CD14-positive monocyte (primary cell): ENCODE results near the gene GOLGA3. TPM values are rescaled to one million over a fixed set of nuclear protein-coding genes. Genes with fewer than 3 reads are reported as not detected.
"Not testable (repeated sequence)": the region's sequence is repeated elsewhere in the genome, so short reads cannot be mapped to it uniquely, and the experiment has no call there.

Experiments used
- DNase-seq, 3 donors: peaks; one replicate each; pipeline ENCODE4 v3.0.0-alpha.2; 2011 to 2022
- H2AFZ ChIP-seq: 2 replicates; pipeline ENCODE4 v1.6.0; 2012; ENCODE audit warnings: mild to moderate bottlenecking, low read depth, low read length, inconsistent platforms; ENCODE audit not compliant: insufficient read depth, poor library complexity, severe bottlenecking
- H3K27ac ChIP-seq, 2 donors: 1 replicate in 1 of 2; 2 replicates in 1 of 2; pipeline ENCODE4 v1.5.1; 2012 to 2013; ENCODE audit warnings: low read length in 2 of 2, control low read depth in 1 of 2, inconsistent platforms in 1 of 2, low read depth in 1 of 2, mild to moderate bottlenecking in 1 of 2
- H3K27me3 ChIP-seq, 2 donors: one replicate each; pipeline versions ENCODE4 v1.6.0 to v1.6.1; 2011 to 2013; ENCODE audit warnings: low read length in 2 of 2; ENCODE audit not compliant: control insufficient read depth in 2 of 2, insufficient read depth in 2 of 2
- H3K36me3 ChIP-seq, 2 donors: replicated peaks in 1 of 2; 1 replicate in 1 of 2; 2 replicates in 1 of 2; pipeline versions ENCODE4 v1.5.1 to v1.6.1; 2012 to 2013; ENCODE audit warnings: low read length in 2 of 2, control low read depth in 1 of 2, inconsistent platforms in 1 of 2, mild to moderate bottlenecking in 1 of 2; ENCODE audit not compliant: insufficient read depth in 2 of 2, control insufficient read depth in 1 of 2
- H3K4me1 ChIP-seq, 2 donors: 1 replicate in 1 of 2; 2 replicates in 1 of 2; pipeline versions ENCODE4 v1.5.1 to v1.6.1; 2012 to 2013; ENCODE audit warnings: low read length in 2 of 2, control low read depth in 1 of 2, inconsistent platforms in 1 of 2, mild to moderate bottlenecking in 1 of 2, moderate library complexity in 1 of 2; ENCODE audit not compliant: insufficient read depth in 2 of 2, control insufficient read depth in 1 of 2
- H3K4me2 ChIP-seq: replicated peaks from 2 replicates; pipeline ENCODE3; 2012; ENCODE audit warnings: low read length, moderate library complexity, mild to moderate bottlenecking; ENCODE audit not compliant: poor library complexity, severe bottlenecking; ENCODE audit errors: extremely low read depth
- H3K4me3 ChIP-seq, 3 experiments: fragments of 200-600 bp in 1 of 3; sonication (generic) in 1 of 3; replicated peaks in 1 of 3; 1 replicate in 2 of 3; 2 replicates in 1 of 3; pipeline ENCODE4 v1.5.1; 2011 to 2013; ENCODE audit warnings: low read length in 3 of 3, mild to moderate bottlenecking in 3 of 3, control low read depth in 2 of 3, low read depth in 2 of 3, inconsistent platforms in 1 of 3, moderate library complexity in 1 of 3
- H3K79me2 ChIP-seq: 2 replicates; pipeline ENCODE4 v1.6.0; 2012; ENCODE audit warnings: mild to moderate bottlenecking, control low read depth, inconsistent platforms, low read length, moderate library complexity; ENCODE audit not compliant: insufficient read depth
- H3K9ac ChIP-seq: 2 replicates; pipeline ENCODE4 v1.6.0; 2017; ENCODE audit warnings: low read length, mild to moderate bottlenecking; ENCODE audit not compliant: insufficient read depth, poor library complexity, severe bottlenecking
- H3K9me3 ChIP-seq, 2 donors: replicated peaks in 1 of 2; 1 replicate in 1 of 2; 2 replicates in 1 of 2; pipeline versions ENCODE4 v1.5.1 to v1.6.1; 2012 to 2013; ENCODE audit warnings: low read length in 2 of 2, control low read depth in 1 of 2; ENCODE audit not compliant: control insufficient read depth in 1 of 2, insufficient read depth in 1 of 2
- H4K20me1 ChIP-seq: 2 replicates; pipeline ENCODE4 v1.6.0; 2012; ENCODE audit warnings: mild to moderate bottlenecking, low read length, control low read depth, moderate library complexity; ENCODE audit not compliant: insufficient read depth
- H3K27ac Mint-ChIP-seq, 7 donors: one replicate each; pipeline ENCODE4 v1.8.0; 2020; ENCODE audit warnings: mild to moderate bottlenecking in 7 of 7, mixed read lengths in 7 of 7, moderate library complexity in 6 of 7, inconsistent platforms in 2 of 7
- H3K27me3 Mint-ChIP-seq, 3 donors: one replicate each; pipeline ENCODE4 v1.8.0; 2021 to 2022; ENCODE audit warnings: low read depth in 3 of 3, mild to moderate bottlenecking in 3 of 3, mixed read lengths in 3 of 3, moderate library complexity in 3 of 3, inconsistent platforms in 1 of 3
- H3K36me3 Mint-ChIP-seq, 2 donors: one replicate each; pipeline ENCODE4 v1.8.0; 2020; ENCODE audit warnings: mixed read lengths in 2 of 2, inconsistent platforms in 1 of 2, mild to moderate bottlenecking in 1 of 2
- H3K4me1 Mint-ChIP-seq: one replicate; pipeline ENCODE4 v1.8.0; 2020; ENCODE audit warnings: mild to moderate bottlenecking, mixed read lengths
- H3K4me3 Mint-ChIP-seq, 2 donors: one replicate each; pipeline ENCODE4 v1.8.0; 2020; ENCODE audit warnings: mild to moderate bottlenecking in 2 of 2, mixed read lengths in 2 of 2, moderate library complexity in 1 of 2
- H3K9me3 Mint-ChIP-seq, 7 donors: one replicate each; pipeline ENCODE4 v1.8.0; 2020 to 2022; ENCODE audit warnings: mixed read lengths in 7 of 7, mild to moderate bottlenecking in 6 of 7, moderate library complexity in 6 of 7, inconsistent platforms in 2 of 7
- WGBS: methylation state at CpG from one replicate; pipeline ENCODE4 v1.1.5; 2013; ENCODE audit warnings: missing lambda C conversion rate; ENCODE audit not compliant: insufficient coverage; 5-methylcytosine and 5-hydroxymethylcytosine counted together
- intact Hi-C, 2 donors: fragments of 100-400 bp; cut with micrococcal nuclease; formaldehyde crosslinking; loops; one replicate each; pipeline versions ENCODE4 v1.15.0 to v1.15.1; 2023
- polyA plus RNA-seq, 3 donors: library from polyadenylated mRNA; depleted of rRNA in 1 of 3; unstranded in 2 of 3; stranded (reverse) in 1 of 3; fragments of 300-500 nt in 2 of 3; fragments of >200 nt in 1 of 3; fragmentation: Illumina TruSeq in 2 of 3; gene quantifications; 1 replicate in 2 of 3; 2 replicates in 1 of 3; pipeline ENCODE4 v1.2.3, GENCODE V29; 2012 to 2021
- TF ChIP-seq, protein P1 (sequence below): fragments of 200-600 bp; IDR thresholded peaks from one replicate; pipeline ENCODE4 v1.8.0; 2022; ENCODE audit warnings: antibody characterized with exemption, mild to moderate bottlenecking

The GOLGA3 gene
- polyA plus RNA-seq, 3 donors, result 1.2 to 12.0 (median 2.4) TPM

DNA sequence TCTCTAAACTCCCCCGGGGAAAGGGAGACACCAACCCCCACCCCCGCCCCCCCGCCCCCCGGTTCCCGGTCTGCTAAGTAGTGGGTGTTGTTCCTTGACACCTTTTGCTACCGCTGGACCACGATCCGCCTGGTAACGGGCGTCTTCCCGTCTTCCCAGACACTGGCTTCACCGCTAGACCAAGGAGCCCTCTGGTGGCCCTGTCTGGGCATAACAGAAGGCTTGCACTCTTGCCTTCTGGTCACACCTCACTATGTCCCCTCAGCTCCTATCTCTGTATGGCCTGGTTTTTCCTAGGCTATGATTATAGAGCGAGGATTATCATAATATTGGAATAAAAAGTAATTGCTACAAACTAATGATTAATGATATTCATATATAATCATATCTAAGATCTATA lies 19.3 kb downstream of the GOLGA3 start:
- 72% methylated on average over 3 of the region's 13 CpGs for WGBS
- H3K4me1 ChIP-seq, H3K9me3 Mint-ChIP-seq, intact Hi-C loops, H3K27ac ChIP-seq, H3K9me3 ChIP-seq, H2AFZ ChIP-seq, H3K4me3 Mint-ChIP-seq, H3K4me1 Mint-ChIP-seq, H3K27me3 Mint-ChIP-seq, H3K9ac ChIP-seq, H3K4me3 ChIP-seq, H3K27me3 ChIP-seq, H3K4me2 ChIP-seq: not testable (repeated sequence)
- H3K79me2 ChIP-seq, result peaks cover 20% of the 10 kb centered on the region
- H3K36me3 Mint-ChIP-seq, result peaks cover 71 to 89% of the 10 kb centered on the region in 2 donors
- peak in 2 of 3 donors; percentile 19 to 20 for DNase-seq
- peaks cover 22% of the 10 kb centered on the region for H4K20me1 ChIP-seq
- H3K36me3 ChIP-seq, result peaks cover 66 to 81% of the 10 kb centered on the region in 2 donors
- H3K27ac Mint-ChIP-seq, result peak overlapping the region in 1 of 7 donors; percentile 63
- TF ChIP-seq, protein P1, sequence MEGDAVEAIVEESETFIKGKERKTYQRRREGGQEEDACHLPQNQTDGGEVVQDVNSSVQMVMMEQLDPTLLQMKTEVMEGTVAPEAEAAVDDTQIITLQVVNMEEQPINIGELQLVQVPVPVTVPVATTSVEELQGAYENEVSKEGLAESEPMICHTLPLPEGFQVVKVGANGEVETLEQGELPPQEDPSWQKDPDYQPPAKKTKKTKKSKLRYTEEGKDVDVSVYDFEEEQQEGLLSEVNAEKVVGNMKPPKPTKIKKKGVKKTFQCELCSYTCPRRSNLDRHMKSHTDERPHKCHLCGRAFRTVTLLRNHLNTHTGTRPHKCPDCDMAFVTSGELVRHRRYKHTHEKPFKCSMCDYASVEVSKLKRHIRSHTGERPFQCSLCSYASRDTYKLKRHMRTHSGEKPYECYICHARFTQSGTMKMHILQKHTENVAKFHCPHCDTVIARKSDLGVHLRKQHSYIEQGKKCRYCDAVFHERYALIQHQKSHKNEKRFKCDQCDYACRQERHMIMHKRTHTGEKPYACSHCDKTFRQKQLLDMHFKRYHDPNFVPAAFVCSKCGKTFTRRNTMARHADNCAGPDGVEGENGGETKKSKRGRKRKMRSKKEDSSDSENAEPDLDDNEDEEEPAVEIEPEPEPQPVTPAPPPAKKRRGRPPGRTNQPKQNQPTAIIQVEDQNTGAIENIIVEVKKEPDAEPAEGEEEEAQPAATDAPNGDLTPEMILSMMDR, result peak; percentile 55

DNA sequence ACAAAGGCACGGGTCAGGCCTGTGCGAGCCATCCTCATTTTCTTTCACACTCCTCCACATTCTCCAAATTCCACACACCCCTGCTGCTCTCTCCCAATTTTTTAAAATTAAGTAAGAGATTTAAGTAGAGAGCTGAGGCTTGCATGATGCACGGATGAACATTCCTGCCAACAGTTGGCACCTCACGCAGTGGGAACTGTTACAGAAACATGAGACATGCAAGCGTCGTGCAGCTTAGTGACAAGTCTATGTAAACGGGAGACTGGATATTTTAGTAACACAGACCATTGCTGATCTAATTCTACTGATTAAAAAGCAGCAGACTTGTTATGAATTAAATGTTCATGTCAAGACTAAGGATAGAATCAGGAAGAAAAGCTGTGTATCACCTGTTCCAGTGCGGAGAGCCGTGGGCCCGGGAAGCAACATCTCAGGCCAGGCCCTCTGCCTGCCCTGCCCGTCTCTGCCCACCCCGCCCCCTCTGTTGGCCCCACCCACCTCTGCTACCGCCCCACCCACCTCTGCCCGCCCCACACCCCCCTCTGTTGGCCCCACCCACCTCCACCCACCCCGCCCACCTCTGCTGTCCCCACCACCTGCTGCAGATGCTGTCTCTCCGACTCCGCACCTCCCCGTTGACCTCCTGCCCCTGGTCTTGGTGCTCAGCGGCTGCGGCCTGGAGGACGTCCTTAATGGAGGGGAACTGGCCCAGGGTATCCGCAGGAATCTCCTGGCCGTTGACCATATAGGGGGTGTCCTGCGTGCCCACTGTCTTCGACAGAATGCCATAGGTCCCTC lies 21.2 kb downstream of the GOLGA3 start:
- no peak overlapping the region for H2AFZ ChIP-seq
- H3K36me3 Mint-ChIP-seq, result peaks cover 71 to 89% of the 10 kb centered on the region in 2 donors
- peaks cover 65 to 83% of the 10 kb centered on the region in 2 donors for H3K36me3 ChIP-seq
- H3K79me2 ChIP-seq, result peaks cover 20% of the 10 kb centered on the region
- no peak overlapping the region for H3K27ac ChIP-seq
- H3K9me3 ChIP-seq, result no peaks in the 10 kb centered on the region
- H3K4me1 Mint-ChIP-seq, result no peaks in the 10 kb centered on the region
- H3K27me3 Mint-ChIP-seq, result no peaks in the 10 kb centered on the region
- H3K27ac Mint-ChIP-seq, result peak overlapping the region in 3 of 7 donors; percentile 19 to 75 (median 44)
- H3K4me1 ChIP-seq, result no peaks in the 10 kb centered on the region
- H3K9me3 Mint-ChIP-seq, result peaks cover 0 to 7% (median 5%) of the 10 kb centered on the region in 7 donors
- H3K4me2 ChIP-seq, result no peak overlapping the region
- H3K27me3 ChIP-seq, result no peaks in the 10 kb centered on the region
- no peak overlapping the region for H3K4me3 Mint-ChIP-seq
- H4K20me1 ChIP-seq, result peaks cover 24% of the 10 kb centered on the region
- intact Hi-C loops, result no loop called here
- WGBS, result 98% methylated on average over 11 of the region's 25 CpGs
- no peak overlapping the region for H3K9ac ChIP-seq
- DNase-seq, result no peak
- TF ChIP-seq, protein P1, result no peak
- H3K4me3 ChIP-seq, result no peak overlapping the region
